Measurements from ENCODE around the gene SOD2. TPM values are rescaled to one million over a fixed set of nuclear protein-coding genes. Genes with fewer than 3 reads are reported as not detected.
A peak's percentile ranks its signal among the peaks of the same experiment; 100 is the strongest.

The SOD2 gene
- total and polyA plus RNA-seq, 9 of the 15 experiments (the other 6 are each of a cell fraction or from before 2014, with no cell fraction given): 39.8 to 140 (median 95.8) TPM

DNA sequence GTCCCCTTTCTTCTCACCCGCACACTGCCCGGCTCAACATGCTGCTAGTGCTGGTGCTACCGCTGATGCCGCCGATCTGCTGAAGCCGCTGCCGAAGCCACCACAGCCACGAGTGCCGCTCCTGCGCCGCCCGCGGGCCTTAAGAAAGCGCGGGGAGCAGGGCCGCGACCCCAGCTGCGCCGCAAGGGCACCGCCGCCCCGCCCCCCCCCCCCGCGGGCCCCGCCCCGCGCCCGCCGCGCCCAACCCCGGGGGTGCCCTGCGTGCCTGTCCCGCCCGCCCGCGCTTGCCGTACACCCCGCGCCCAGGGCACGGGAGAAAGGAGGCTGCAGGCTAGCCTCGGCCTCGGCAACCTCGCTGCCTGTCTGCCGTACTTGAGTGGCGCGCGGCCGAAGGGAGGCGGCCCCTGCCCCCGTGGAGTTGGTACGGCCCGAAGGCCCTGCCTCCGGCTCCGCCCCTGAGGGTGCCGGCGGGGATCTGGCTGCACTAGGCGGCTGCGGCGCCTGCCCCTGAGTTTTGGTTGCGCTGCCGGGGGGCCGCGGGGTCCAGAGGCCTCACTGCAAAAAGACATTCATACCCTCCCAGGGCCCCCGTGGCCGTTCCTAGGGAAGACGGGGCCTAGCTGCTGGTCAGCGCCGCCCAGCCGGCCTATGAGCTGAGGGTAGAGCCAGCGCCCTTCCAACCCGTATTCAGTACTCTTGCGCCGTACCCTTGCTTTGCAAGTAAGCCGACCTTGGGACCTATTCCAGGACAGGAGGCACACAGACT is at the start of gene SOD2 (continued):
- TF ChIP-seq NCOR1 (IDR thresholded peaks at IDR 0.05) (no peak; the same call in 1 of the 2 replicates), NBN (IDR thresholded peaks at IDR 0.05; ENCODE audit: low read depth) (0 out of 2 replicates have a peak, but pooled peaks have one; percentile 44), SMARCC2 (IDR thresholded peaks at IDR 0.05; ENCODE audit: low read depth) (no peak), ZNF780A (CRISPR knock-in tag; IDR thresholded peaks at IDR 0.05) (no peak), ZBTB1 (CRISPR knock-in tag; IDR thresholded peaks at IDR 0.05; ENCODE audit: borderline replicate concordance, low read depth) (peak; percentile 93)
- TF ChIP-seq, protein P1, sequence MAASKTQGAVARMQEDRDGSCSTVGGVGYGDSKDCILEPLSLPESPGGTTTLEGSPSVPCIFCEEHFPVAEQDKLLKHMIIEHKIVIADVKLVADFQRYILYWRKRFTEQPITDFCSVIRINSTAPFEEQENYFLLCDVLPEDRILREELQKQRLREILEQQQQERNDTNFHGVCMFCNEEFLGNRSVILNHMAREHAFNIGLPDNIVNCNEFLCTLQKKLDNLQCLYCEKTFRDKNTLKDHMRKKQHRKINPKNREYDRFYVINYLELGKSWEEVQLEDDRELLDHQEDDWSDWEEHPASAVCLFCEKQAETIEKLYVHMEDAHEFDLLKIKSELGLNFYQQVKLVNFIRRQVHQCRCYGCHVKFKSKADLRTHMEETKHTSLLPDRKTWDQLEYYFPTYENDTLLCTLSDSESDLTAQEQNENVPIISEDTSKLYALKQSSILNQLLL (CRISPR knock-in tag; IDR thresholded peaks at IDR 0.05; ENCODE audit: borderline replicate concordance): no peak
- TF ChIP-seq, protein P2, sequence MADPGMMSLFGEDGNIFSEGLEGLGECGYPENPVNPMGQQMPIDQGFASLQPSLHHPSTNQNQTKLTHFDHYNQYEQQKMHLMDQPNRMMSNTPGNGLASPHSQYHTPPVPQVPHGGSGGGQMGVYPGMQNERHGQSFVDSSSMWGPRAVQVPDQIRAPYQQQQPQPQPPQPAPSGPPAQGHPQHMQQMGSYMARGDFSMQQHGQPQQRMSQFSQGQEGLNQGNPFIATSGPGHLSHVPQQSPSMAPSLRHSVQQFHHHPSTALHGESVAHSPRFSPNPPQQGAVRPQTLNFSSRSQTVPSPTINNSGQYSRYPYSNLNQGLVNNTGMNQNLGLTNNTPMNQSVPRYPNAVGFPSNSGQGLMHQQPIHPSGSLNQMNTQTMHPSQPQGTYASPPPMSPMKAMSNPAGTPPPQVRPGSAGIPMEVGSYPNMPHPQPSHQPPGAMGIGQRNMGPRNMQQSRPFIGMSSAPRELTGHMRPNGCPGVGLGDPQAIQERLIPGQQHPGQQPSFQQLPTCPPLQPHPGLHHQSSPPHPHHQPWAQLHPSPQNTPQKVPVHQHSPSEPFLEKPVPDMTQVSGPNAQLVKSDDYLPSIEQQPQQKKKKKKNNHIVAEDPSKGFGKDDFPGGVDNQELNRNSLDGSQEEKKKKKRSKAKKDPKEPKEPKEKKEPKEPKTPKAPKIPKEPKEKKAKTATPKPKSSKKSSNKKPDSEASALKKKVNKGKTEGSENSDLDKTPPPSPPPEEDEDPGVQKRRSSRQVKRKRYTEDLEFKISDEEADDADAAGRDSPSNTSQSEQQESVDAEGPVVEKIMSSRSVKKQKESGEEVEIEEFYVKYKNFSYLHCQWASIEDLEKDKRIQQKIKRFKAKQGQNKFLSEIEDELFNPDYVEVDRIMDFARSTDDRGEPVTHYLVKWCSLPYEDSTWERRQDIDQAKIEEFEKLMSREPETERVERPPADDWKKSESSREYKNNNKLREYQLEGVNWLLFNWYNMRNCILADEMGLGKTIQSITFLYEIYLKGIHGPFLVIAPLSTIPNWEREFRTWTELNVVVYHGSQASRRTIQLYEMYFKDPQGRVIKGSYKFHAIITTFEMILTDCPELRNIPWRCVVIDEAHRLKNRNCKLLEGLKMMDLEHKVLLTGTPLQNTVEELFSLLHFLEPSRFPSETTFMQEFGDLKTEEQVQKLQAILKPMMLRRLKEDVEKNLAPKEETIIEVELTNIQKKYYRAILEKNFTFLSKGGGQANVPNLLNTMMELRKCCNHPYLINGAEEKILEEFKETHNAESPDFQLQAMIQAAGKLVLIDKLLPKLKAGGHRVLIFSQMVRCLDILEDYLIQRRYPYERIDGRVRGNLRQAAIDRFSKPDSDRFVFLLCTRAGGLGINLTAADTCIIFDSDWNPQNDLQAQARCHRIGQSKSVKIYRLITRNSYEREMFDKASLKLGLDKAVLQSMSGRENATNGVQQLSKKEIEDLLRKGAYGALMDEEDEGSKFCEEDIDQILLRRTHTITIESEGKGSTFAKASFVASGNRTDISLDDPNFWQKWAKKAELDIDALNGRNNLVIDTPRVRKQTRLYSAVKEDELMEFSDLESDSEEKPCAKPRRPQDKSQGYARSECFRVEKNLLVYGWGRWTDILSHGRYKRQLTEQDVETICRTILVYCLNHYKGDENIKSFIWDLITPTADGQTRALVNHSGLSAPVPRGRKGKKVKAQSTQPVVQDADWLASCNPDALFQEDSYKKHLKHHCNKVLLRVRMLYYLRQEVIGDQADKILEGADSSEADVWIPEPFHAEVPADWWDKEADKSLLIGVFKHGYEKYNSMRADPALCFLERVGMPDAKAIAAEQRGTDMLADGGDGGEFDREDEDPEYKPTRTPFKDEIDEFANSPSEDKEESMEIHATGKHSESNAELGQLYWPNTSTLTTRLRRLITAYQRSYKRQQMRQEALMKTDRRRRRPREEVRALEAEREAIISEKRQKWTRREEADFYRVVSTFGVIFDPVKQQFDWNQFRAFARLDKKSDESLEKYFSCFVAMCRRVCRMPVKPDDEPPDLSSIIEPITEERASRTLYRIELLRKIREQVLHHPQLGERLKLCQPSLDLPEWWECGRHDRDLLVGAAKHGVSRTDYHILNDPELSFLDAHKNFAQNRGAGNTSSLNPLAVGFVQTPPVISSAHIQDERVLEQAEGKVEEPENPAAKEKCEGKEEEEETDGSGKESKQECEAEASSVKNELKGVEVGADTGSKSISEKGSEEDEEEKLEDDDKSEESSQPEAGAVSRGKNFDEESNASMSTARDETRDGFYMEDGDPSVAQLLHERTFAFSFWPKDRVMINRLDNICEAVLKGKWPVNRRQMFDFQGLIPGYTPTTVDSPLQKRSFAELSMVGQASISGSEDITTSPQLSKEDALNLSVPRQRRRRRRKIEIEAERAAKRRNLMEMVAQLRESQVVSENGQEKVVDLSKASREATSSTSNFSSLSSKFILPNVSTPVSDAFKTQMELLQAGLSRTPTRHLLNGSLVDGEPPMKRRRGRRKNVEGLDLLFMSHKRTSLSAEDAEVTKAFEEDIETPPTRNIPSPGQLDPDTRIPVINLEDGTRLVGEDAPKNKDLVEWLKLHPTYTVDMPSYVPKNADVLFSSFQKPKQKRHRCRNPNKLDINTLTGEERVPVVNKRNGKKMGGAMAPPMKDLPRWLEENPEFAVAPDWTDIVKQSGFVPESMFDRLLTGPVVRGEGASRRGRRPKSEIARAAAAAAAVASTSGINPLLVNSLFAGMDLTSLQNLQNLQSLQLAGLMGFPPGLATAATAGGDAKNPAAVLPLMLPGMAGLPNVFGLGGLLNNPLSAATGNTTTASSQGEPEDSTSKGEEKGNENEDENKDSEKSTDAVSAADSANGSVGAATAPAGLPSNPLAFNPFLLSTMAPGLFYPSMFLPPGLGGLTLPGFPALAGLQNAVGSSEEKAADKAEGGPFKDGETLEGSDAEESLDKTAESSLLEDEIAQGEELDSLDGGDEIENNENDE (IDR thresholded peaks at IDR 0.05; ENCODE audit: low read depth, low read length): no peak
- TF ChIP-seq, protein P3, sequence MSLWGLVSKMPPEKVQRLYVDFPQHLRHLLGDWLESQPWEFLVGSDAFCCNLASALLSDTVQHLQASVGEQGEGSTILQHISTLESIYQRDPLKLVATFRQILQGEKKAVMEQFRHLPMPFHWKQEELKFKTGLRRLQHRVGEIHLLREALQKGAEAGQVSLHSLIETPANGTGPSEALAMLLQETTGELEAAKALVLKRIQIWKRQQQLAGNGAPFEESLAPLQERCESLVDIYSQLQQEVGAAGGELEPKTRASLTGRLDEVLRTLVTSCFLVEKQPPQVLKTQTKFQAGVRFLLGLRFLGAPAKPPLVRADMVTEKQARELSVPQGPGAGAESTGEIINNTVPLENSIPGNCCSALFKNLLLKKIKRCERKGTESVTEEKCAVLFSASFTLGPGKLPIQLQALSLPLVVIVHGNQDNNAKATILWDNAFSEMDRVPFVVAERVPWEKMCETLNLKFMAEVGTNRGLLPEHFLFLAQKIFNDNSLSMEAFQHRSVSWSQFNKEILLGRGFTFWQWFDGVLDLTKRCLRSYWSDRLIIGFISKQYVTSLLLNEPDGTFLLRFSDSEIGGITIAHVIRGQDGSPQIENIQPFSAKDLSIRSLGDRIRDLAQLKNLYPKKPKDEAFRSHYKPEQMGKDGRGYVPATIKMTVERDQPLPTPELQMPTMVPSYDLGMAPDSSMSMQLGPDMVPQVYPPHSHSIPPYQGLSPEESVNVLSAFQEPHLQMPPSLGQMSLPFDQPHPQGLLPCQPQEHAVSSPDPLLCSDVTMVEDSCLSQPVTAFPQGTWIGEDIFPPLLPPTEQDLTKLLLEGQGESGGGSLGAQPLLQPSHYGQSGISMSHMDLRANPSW (CRISPR knock-in tag; IDR thresholded peaks at IDR 0.05): no peak
- TF ChIP-seq, protein P4, sequence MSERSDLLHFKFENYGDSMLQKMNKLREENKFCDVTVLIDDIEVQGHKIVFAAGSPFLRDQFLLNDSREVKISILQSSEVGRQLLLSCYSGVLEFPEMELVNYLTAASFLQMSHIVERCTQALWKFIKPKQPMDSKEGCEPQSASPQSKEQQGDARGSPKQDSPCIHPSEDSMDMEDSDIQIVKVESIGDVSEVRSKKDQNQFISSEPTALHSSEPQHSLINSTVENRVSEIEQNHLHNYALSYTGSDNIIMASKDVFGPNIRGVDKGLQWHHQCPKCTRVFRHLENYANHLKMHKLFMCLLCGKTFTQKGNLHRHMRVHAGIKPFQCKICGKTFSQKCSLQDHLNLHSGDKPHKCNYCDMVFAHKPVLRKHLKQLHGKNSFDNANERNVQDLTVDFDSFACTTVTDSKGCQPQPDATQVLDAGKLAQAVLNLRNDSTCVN (CRISPR knock-in tag; IDR thresholded peaks at IDR 0.05): no peak
